HL-60/S4 treated with retinoic acid at 250 ng/mL for 4 days and 3 days (cell line): ENCODE data around the gene SEC11A.
"Not testable (repeated sequence)": the region's sequence is repeated elsewhere in the genome, so short reads cannot be mapped to it uniquely, and the experiment has no call there.

ENCODE experiments used
- in situ Hi-C: fragments of 300-500 bp; cut with MboI; formaldehyde crosslinking; loops from 2 replicates; pipeline ENCODE4 v1.7.0; 2022; ENCODE audit warnings: low sequenced_read_pairs

Gene SEC11A

DNA sequence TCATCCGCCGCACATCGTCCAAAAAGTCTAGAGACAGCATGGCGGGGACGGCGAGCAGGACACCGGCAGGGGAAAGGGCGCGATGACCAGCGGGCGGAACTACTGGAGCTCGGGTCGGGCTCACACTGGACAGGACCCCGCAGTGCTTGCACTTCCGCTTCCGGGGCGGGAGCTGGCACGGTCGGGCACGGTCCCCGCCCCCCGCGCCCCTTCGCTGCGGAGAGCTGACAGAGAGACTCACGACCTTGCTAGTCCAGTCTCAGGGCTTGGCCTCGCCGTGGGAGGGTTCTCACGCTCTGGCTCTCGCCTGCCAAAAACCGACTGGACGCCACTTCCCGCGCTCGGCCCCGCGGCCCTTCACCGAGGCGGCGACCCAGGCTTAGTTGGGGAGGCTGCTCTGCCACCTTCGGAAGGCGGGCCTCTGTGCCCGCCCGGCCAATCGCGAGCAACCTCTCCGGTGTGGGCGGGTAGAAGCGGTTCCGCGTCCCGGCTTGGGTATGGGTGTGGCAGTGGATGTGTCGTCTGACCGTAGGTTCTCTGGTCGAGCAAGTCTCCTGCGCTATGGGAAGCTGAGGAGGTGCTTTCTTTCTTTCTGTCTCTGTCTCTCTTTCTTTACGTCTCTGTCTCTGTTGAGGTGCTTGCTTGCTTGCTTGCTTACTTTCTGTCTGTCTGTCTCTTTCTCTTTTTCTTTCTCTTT lies at the start of gene SEC11A:
SEC11A (minus strand) TSS at position 104 of the 697 bp plus-strand sequence; CDS start at position 40, 64 bp downstream.
- in situ Hi-C loops = no loop called here

DNA sequence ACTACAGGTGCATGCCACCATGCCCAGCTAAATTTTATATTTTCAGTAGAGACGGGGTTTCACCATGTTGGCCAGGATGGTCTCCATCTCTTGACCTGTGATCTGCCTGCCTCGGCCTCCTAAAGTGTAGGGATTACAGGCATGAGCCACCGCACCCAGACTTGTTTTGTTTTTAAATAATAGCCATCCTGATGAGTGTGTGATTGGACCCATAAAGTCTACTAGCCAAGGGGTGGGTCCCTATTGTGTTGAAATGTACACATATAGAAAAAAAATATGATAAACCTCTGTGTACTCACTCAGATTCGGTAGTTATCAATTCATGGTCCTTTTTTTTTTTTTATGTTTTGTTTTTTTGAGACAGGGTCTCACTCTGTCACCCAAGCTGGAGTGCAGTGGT lies 49.7 kb upstream of the SEC11A start:
- in situ Hi-C loops = no loop called here

DNA sequence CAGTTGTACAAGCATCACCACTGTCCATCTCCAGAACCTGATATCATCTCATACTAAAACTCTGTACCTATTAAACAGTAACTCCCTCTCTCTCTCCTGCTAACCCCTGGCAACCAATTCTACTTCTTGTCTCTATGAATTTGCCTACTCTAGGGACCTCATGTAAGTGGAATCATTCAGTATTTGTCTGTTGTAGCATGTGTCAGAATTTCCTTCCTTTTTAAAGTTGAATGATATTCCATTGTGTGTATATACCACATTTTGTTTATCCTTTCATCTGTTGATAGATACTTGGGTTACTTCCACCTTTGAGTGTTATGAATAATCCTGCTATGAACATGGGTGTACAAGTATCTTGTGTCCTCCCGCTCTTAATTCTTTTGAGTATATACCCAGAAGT lies 49.0 kb upstream of the SEC11A start:
- in situ Hi-C loops = no loop called here

GRCh38 chr15:84764585-84764984 lies 48.6 kb upstream of the SEC11A start:
- in situ Hi-C loops = no loop called here

DNA sequence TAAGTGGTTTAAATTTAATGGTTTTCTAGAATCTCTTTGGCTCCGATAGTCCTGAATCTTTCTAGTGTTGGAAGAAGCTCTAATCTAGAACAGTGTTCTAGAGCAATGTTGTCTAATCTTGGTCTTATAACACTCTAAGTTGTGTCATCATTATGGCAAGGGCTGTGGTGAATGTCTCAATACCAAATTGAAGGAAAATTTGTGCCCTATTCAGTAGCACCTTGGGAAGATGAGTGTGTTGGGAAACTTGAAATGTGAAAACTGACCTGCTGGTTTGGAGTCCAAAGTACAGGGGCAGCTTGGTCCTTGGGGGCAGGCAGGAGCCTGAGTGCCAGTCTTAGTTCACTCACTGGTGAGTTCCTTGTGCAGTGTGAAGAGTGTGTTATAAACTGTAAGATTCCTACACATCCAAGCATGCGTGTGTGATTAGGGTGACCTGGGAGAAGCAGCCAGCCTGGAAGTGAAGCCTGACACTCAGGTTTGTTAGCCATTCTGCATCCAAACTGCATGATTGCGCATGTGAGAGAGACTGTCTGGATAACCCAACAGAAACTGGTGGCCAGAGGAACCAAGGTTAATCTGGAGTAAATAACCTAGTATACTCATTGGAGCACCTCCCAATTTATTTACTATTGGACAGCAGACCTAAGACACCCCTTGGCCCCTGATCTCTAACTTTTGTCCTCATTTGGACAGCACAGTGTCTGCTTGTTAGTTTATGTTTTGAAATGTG lies 47.1 kb upstream of the SEC11A start:
- in situ Hi-C loops = no loop called here

DNA sequence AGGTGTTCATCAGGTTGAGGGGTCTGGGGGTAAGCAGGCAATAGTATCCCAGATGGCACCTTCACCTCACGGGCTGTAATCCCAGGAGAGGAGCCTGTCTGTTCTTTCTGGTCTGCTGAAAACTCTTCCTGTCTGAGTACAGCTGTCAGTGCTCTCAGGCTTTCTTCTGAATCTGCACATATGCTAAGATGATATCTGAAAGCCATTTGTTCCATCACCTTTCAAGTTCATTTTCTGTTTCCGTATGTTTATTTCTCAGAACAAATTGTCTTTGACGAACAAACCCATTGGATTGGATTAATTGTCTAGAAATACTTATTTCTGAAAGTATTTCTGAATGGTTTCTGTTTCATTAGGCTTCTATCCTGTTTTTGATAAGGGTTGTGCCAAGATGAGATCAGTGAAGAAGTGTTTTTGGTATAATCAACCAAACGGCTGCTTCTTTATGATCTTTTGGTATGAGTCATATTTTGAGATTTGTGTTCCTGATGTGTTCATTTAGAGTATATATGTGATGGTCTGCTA lies 45.7 kb upstream of the SEC11A start:
- in situ Hi-C loops = no loop called here

DNA sequence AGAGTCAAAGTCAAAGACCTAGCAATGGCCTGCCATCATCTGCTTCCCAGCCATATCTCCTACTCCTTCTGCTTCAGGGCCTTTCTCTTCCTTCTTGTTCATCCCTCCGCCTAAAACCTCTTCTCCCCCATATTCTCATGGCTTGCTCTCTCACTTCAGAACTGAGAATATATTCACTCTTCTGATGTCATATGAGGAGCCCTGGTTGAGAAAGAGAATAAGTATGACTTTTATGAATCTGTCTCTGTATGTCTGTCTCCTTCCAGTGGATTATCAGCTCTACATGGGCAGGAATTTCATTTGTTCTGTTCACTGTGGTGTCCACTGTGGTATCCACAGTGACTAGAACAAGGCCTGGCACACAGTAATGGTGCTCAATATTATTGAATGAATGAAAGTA lies 44.3 kb upstream of the SEC11A start:
- in situ Hi-C loops = no loop called here

DNA sequence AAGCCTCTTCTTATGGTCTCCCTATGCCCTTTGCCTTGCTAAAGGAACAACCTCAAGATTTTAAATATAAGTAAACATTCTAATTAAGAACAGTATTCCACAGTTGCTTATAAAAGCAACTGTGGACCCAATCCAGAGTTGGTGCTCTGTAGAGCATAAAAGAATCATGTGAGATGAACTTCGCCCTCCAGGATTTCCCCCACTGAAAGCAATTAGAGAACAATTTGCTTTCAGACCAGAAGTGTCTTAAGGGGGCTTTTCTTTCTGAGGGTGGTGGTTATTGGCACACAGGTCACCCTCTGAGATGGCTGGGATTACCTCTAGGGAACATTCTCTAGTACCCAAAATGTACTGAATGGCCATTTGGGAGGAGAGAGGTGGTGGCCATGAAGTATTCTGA lies 43.1 kb upstream of the SEC11A start:
- in situ Hi-C loops = no loop called here

GRCh38 chr15:84755736-84756527 lies 40.0 kb upstream of the SEC11A start:
- in situ Hi-C loops = no loop called here

DNA sequence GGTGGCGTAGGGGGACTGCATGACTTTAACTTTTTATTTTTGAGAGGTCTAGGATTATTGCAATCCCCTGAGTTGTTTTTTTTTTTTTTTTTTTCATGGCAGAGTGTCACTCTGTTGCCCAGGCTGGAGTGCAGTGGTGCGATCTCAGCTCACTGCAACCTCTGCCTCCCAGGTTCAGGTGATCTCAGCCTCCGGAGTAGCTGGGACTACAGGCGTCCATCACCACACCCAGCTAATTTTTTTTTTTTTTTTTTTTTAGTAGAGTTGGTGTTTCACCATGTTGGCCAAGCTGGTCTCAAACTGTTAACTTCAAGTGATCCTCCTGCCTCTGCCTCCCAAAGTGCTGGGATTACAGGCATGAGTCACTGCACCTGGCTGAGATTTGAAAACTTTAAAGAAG lies 39.0 kb upstream of the SEC11A start:
- in situ Hi-C loops = not testable (repeated sequence)

DNA sequence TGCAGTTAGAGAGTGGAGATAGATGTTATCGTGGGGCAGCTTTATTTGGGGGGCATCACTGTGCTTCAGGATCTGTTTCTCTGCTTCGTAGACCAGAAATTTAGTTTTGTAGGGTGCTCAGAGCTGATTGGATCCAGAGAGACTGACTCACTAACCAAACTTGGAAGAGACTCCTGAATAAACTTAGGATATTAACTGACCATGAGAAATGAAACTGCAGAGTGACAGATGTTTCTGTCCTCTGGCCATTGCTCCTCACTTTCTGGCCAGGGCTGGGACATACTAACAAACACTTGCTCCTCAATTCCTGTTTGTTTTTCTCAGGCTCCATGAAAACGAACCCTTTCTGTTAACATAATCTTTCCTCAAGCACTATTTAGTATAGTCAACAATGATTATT lies 36.8 kb upstream of the SEC11A start:
- in situ Hi-C loops = no loop called here

- in situ Hi-C loops = no loop called here
Measured at GRCh38 chr15:84752195-84752594, 36.3 kb upstream of the SEC11A start.

- in situ Hi-C loops = not testable (repeated sequence)
Measured at GRCh38 chr15:84751721-84752120, 35.8 kb upstream of the SEC11A start.

GRCh38 chr15:84750583-84751092 lies 34.7 kb upstream of the SEC11A start:
- in situ Hi-C loops = no loop called here

DNA sequence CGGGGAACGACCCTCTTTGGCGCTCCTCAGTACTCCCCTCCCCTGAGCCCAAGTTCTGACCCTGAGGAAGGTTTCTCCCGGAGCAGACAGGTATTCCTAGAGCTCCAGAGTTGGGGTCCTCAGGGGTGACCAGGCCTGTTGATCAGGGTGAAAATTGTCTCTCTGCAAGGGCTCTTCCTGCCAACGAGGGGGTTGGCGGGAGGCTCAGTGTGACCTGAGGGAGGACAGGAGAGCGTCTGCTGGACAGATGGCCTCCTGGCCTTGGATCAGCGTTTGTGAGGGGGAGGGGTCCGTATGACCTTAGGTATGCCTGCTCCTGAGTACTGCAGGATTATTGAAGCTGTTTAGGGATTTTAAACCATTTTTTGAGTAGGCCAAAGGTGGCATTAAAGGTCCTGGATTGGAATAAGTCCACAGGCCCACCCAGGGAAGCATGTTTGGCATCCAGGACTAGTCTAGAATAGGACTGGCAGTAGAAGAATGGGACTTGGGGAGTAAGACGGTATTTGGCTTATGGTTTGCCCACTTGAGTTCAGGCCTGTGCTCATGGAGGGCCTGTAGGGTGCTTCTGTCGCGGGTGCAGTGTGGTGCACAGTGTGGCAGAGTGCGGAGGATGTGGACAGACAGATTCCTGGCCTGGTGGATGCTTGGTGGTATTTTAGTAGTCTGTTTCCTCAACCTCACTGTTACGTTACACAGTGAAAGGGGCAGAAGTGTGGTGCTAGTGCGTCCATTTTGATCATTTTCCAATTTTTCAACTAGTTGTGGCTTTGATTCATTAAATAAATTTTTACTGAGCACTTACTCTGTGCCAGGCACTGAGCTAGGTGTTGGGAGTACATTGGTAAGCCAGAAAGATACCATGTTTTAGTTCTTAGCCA lies 33.4 kb upstream of the SEC11A start:
- in situ Hi-C loops = no loop called here

- in situ Hi-C loops = no loop called here
Measured at GRCh38 chr15:84748274-84749110, 32.6 kb upstream of the SEC11A start, which contains the start of gene ZNF592. ZNF592 (plus strand) TSS chr15:84748592; CDS start chr15:84782676, 34,084 bp downstream.

- in situ Hi-C loops = no loop called here
Measured at GRCh38 chr15:84747416-84748273, 31.7 kb upstream of the SEC11A start.

DNA sequence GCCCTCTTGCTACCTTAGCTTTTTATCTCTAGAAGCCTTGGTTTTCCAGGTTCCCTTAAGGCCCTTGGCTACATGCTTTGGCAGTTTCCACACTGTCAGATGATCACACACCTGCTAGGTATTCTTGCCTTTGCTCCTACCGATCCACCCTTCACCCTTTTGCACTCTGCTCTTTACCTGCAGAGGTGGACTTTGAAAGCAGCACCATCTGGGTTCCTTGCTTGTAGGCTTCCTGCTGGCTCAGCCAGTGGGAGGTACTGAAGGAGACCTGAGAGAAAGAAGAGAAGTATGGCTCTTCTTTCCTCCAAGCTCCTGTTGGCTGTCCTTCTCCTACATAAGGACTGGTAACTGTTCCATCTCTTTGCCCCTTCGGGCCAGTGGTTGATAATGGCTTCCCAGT lies 25.2 kb upstream of the SEC11A start:
- in situ Hi-C loops = no loop called here
